Measurements from ENCODE around the gene PREX1.
"Not testable (repeated sequence)": the region's sequence is repeated elsewhere in the genome, so short reads cannot be mapped to it uniquely, and the experiment has no call there.

PREX1 gene

DNA sequence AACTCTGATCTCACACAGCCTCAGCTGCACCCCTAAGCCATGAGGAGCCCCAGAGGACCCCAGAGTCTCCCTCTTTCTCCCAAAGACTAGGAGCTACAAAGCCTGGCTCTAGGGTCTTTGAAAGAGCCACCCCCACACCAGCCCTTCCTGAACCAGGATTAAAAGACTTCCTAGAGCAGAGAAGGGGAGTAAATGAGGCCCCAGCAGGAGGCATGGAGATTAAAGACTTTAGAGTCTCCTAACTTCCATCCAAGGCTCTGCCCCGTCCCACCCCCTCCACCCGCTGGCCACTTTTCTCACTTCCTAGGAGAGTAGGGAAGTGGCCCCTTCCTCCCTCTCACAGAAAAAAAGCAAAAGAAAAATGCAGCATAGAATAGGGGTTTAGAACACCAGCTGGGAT lies 1.7 kb downstream of the PREX1 start:
- DNase-seq: no peak

DNA sequence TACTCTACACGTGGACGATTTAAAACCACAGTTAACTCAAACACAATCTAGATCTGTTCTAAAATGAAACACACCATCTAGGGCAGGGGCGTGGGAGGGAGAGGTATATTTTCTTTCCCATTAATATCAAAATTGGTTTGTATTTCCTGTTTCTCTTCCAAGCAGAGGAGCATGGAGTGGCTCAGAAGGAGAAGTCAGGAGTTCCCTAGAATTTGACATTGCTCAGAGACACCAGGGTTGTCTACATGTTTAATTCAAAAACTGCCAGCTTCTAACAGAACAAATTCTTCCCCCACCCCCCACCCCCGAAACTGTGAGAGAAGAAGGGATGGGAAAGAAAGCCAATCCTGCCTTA lies 2.3 kb downstream of the PREX1 start:
- no peak for DNase-seq

DNA sequence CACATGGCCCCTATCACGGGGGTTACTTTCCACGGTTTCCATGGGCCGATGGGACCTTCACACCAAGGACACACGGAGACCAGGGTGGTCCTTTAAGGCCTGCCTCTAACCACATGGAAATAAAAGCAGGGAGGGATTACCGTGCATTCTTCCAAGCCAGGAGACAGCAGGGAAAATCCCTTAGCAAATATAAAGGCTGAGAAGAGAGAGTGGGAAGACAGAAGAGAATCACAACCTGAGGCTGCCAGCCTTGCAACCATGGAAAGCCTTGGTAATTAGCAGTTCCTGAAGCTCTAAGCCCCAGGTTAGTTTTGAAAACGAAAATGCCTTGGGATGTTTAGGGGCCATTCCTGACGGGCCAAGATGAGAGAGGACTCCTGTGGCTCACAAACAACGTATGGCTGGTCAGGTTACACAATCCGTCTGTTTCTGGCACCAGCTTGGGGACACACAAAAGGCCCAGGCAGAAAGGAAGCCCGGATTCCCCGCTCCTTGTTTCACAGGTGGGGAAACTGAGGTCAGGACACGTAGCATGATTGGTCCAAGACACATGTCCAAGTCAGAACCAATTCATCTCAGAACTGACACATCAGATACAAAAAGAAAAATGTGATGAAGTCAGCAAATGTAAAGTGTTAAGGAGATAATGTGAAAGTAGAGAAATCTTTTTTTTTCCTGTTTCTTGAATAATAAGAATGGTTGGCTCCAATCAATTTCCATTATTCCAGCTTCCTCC lies 2.8 kb downstream of the PREX1 start:
- DNase-seq: no peak

DNA sequence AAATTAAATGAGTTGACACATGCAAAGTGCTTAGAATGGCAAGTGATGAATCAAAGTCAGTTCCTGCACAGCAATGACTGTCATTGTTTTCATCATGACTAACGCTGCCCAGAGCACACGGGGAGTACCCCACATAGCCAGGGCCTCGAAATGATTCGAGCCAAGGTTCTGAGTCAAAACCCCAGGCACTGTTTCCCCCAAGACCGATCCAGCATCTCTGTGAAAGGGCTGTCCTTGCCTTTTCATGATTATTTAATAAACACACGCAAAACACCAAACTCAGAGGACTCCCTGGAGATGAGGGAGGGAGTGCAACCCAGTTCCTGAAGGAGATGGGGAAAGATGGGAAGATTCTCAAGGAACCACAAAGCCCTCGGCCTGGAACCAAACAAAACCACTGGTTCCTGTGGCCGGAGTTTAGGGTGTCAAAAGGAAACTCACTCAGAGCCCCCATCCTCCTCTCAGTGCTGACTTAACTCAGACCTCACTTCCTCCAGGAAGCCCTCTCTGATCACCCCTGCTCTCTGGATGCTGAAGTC lies 3.8 kb downstream of the PREX1 start:
- no peak for DNase-seq

DNA sequence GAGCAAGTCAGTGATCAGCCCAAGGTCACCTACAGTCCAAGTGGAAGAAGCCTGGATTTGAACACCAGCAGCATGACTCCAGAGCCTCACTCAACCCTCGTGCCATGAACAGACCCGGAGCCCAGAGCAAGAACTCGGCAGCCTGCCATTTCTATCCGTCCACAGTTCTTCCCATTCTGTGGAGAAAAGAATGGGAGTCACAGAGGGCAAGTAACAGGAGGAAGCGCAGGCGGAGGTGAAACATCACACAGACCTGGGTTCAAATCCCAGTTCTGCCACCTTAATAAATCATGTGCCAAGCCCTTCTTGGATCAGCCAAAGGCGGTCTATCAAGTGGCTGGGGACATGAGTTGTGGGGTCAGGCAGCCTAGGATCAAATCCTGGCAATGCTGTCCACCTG lies 4.3 kb downstream of the PREX1 start:
- no peak for DNase-seq

DNA sequence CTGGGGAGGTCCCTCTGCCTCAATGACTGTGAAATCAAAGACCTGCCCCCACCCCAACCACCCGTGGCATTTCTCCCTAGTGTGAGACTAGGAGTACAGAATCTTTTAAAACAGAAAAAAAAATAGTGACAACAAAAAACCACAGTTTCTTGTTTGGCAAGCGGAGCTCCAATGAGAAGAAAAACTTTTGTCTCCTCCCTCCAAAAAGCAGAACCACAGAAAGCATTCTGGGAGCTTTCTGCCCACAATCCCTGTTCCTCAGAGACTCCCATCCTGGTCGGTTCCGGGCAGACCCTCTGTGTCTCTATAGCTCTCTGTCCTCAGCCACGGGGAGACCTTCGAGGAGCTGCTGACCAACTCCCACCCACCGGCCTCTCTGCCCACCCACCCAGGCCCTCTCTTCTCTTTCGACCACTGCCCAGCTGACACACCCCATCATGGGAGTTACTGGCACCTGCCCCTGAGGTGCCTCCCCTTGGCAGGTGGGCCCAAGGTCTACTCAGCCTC lies 4.9 kb downstream of the PREX1 start:
- DNase-seq: no peak

DNA sequence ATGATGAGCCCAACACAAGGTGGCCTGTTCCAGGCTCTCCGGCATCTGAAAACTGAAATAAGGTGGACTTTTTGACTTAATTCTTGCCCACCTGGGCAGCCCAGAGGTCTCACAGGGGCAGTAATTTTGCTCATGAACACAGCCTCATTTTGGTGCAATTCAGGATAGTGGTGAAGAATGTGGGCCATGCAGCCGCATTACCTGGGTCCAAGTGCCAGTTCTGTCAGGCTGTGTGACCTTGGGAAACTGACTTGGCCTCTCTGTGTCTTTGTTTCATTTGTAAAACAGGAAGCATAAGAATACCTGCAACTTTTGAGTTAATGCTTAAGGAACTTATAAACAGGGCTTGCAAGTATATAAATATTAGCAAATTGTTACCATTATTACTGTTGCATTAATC lies 5.6 kb downstream of the PREX1 start:
- no peak for DNase-seq

DNA sequence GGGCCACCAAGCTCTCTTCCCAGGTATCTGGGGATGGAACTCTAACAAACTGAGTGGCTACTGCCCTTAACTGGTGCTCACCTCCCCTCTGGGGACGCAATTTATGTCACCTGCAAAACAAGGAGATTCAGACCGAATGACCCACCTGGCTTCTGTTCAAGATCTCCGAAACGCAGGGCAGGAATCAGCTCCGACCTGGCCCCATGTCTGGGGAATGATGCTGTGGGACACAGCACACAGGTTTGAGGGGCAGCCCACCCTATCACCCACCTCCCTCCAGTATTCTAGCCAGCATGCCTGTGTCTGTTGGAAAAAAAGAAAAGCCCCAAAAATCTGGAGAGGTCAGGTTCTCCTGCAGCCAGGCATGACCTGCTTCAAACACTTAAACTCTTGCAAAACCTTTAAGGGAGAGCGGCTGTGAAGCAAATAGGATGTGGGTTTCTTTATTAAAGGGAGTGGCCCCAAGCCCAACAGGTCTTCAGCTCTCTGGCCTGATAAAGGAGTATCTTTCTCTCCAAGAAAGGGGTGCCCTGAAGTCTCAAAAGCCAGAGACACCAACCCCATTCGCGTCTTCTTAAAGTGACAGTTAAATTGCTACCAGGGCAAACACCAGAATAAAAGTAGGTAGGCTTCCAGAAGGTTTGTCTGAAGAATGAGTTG lies 6.4 kb downstream of the PREX1 start:
- DNase-seq: no peak

DNA sequence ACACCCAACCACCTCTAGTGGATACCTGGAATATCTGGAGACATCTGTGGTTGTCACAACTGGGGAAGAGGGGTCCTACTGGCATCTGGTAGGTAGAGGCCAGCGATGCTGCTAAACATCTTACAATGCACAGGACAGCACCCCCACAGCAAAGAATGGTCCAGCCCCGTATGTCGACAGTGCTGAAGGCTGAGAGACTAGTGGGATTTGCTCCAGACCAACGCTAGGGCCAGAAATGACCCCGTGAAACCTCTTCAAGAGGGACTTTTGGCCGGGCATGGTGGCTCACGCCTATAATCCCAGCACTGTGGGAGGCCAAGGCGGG lies 7.2 kb downstream of the PREX1 start:
- DNase-seq: no peak

DNA sequence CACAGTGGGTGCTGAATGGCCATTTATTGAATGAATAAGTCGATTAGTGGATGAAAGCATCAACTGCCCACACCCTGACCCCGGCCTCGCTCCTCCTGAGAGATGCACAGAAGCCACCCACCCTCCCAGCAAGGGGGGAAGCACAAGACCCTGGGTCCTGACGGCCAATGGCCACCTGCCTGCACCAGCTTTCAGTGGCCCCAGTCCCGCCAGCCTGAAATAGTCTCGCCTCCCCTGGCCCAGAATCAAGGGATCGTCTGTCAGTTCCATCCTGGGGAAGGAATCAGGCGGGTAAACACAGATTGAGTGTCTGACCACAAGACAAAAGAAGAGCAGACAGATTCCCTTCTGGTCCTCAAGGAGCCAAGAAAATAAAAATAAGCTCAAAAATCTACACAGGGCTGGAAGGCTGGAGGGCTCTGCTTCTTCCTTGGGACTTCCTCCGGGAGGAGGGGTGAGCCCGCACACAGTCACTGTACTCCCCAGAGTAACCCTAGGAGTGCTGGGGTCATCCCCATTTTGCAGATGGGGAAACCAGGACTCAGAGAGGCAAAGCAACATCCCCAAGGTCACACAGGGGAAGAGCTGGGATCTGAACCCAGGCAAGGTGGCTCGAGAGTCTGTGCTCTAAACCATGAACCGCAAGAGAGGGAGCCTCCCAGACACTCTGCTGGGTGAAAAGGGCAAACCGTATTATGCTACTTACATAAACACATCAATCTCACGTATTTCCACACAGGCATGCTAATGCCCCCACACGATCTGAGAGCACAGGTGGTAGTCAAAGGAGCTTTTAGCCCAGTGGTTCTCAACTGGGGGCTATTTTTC lies 7.8 kb downstream of the PREX1 start:
- no peak for DNase-seq

DNA sequence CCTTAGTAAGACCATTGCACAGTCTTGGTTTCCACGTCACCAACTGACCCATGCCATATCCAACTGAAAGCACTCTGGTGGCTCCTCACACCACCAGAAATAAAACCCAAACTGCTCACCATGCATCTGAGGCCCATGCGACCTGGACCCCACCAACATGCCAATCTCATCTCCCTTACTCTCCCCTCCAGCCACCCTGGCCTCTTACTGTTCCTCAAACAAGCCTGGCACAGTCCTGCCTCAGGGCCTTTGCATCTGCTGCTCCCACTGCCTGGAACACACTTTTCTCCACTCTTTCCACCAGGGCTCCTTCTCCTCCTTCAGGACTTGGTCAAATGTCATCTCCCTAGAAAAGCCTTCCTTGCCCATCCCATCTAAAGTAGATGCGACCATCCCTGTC lies 8.7 kb downstream of the PREX1 start:
- no peak for DNase-seq

DNA sequence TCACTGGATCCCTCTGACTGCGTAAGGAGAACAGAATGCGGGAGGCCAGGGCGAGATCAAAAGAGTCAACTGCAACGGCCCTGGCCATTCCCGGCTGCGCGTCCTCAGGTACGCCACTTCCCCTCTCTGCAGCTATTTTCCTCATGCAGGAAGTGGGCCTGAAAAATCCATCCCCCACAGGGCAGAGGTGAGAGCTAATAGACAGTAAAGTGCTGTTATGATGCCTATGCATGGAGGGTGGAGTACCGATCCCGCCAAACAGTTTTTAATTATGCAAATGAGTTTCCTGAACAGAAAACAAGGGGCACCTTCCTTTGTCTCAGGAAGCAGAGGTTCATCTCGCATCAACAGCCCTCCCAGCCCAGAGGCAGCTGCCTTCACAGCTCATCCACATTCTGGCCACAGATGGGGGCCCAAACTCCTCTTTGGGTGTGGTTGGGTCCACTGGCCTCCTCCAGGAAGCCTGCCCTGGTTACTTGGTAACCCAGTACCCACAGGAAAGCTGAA lies 9.3 kb downstream of the PREX1 start:
- no peak for DNase-seq

DNA sequence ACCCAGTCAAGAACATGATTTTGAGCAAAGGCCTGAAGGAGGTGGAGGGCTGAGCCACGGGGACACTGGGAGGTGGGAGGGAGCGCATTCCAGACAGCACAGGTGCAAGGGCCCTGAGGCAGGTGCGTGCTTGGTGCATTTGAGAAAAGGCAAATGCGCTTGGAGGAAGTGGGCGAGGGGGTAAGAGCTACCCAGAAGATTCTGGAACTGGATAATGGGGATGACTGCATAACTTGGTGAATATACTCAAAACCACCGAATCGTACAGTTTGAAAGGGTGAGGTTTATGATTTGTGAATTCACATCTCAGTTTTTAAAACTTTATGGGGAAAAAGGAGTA lies 9.8 kb downstream of the PREX1 start:
- DNase-seq: no peak

DNA sequence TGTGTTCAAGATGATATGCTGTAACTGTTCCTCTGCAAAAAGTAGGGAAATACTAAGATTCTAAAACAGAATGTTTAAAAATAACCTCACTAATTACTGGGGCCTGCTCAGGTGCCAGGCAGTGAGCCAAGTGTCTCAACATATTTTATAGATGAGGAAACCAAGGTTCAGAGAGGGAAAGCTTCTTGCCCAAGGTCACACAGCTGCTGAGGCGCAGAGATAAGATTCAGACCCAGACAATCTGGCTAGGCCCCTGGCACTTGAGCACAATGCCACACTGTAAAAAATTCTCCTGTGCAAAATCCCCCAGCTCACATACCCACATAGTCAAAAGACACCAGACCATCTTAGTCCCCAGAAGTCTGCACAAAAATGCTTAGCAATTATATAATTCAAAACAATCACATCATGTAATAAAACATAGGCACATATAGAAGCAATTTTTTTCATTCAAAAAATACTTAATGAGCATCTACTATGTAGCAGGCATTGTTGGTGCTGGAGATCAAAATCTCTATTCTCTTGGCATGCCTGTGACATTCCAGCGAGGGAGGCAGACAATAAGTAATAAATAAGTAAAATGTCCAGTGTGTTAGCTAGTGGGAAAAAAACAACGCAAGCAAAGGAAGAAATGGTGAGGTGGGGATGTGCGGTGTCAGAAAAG lies 10.3 kb downstream of the PREX1 start:
- DNase-seq: no peak

DNA sequence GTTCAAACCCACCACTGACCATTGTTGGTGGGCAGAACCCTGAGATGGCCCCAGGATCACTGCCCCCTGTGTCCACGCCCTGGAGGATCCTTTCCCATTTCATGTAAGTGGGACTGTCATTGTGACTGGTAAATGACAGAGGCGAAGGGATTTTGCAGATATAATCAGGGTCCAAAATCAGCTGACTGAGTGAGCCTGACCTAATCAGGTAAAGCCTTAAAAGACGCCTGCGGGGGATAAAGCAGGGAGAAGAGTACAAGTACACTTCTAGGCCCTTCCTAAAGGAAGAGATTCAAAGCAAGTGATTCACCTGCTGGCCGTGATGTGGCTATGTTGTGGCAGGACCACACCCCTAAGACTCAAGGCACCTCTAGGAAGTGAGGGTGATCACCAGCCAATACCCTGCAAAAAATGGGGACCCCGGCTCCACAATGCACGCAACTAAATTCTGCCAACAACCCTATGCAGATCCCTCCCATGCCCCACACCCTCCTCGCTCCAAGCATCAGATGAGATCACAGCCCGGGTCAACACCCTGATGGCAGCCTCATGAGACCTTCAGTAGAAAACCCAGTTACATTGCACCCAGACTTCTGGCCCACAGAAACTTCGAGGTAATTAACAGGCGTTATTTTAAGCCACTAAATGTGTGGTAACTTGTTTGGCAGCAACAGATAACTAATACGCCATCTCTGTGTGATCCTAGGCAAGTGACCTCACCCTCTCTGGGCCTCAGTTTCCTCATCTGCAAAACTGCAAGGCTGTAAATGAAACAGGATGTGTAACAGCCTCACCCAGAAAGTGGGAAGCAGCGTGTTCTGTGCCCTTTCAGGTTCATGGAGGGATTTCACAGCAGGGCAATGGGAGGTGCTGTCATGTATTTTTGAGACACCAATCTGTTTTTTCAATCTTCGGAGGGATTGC lies 11.3 kb downstream of the PREX1 start:
- DNase-seq: no peak

DNA sequence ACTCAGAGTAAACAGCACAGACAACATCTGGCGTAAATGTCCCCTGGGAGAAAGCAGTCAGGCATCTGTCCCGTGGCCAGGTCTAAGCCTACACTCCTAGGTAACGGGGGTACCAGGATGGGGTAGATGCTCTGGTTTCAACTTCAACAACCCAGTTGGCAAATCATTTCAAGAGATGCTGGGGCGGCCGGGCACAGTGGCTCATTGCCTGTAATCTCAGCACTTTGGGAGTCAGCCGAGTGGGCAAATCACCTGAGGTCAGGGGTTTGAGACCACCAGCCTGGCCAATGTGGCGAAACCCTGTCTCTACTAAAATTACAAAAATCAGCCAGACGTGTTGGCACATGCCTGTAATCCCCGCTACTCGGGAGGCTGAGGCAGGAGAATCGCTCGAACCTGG lies 12.3 kb downstream of the PREX1 start:
- DNase-seq: no peak

DNA sequence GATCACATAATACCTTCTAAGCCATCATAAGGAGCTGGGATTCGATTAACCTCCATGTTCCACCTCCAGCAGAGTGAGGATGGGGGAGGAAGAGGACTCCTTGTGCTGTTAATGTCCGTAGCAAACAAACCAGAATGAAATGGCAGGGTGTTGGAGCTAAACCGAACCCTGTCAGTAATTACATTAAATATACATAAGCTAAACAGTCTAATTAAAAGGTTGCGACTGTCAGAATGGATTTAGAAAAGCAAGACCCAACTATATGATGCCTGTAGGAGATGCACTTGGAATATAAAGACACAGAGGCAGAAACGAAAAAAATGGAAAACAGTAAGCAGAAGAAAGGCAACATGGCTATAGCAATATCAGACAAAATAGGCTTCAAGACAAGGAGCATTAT lies 13.2 kb downstream of the PREX1 start:
- no peak for DNase-seq

DNA sequence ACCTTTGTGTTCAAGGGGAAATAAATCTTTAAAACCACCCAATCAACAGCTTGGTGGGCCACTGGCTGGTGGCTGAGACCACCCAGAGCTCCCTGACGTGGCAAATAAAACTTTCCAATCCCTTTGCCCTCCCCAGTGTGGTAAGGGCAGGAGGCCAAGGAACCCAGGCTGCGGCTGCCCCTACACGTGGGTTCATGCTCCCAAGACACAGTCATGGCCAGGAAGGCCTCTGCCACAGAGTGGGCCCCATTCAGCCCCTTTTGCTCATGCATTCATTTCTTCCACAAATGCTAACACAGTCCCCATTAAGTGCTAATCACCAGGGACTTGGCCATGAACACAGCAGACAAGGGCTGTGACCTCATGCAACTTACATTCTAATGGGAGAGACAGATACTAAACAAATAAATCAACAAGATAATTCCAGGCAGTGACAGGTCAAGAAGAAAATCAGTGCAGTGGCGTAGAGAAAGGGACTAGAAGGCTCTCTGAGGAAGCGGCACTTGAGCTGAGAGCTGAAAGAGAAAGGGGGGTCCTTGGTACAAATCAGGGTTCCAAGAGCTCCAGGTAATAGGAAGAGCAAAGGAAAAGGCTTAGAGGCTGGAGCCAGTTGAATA lies 13.8 kb downstream of the PREX1 start:
- no peak for DNase-seq

DNA sequence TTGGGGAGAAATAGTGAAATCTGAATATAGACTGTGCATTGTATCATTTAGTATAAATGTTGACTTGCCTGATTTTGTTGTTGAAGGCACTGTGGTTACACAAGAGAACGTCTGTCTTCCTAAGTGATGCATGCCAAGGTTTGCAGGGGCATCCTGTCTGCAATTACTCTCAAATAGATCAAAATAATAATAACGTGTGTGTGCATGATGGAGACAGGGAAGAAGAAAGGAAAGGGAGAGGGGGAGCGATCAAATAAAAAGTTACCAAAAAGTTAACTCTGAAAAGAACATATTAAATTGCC lies 14.4 kb downstream of the PREX1 start:
- no peak for DNase-seq

DNA sequence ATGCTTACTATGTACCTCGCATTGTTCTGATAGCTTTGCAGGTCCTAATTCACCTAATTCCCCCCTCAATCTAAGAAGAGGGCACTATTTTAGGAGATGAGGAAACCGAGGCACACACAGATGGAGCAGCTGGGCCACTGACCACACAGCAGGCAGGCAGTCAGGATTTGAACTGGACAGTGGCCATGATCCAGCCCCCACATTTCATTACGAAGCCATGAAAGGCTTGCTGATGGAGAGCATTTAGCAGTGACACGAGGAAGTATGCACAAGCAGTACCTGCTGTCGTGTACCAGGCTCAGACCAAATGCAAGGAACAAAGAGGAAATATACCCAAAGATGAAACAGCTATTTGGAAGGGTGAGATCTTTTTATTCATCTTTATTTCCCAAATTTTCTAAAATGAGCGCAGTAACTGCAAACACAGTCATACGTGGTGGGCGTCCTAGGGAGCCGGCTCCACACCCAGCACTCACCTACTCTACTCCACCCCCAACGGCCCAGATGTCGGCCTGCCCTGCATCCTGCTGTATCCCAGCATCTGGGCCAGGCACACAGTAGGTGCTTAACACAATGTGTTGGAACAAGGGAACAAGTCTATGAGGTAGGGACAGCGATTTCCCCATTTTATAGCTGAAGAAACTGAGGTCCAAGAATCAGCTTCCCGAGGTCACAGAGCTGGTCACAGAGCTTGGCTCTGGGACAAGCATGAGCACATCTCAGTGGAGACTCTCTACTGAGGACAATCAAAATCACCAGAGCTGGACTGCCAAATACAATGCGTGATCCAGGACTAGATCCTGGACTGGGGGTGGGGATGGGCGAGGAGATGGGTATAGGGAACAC lies 15.0 kb downstream of the PREX1 start:
- no peak for DNase-seq

DNA sequence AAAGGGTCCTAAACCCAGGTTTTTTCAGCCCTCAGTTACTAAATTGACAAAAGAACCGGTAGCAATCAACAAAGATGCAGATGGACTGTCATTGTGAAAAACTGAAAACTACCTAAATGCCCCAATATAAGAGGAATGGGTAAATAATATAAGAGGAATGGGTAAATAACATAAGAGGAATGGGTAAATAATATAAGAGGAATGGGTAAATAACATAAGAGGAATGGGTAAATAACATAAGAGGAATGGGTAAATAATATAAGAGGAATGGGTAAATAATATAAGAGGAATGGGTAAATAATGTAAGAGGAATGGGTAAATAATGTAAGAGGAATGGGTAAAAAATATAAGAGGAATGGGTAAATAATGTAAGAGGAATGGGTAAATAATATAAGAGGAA lies 15.7 kb downstream of the PREX1 start:
- not testable (repeated sequence) for DNase-seq
